HG02970 (cell line): Measurements from ENCODE around the gene PCGF3.
"Not testable (repeated sequence)": the region's sequence is repeated elsewhere in the genome, so short reads cannot be mapped to it uniquely, and the experiment has no call there.

Experiments
- ATAC-seq: cut with Tn5 transposase; IDR thresholded peaks from one replicate; pipeline ENCODE4 v1.9.1; 2021; ENCODE audit warnings: mild to moderate bottlenecking, moderate library complexity, moderate number of reproducible peaks; ENCODE audit not compliant: unreplicated experiment, low FRiP score

Gene PCGF3

GRCh38 chr4:721261-722168 is 15.9 kb downstream of the PCGF3 start:
- no peak for ATAC-seq

GRCh38 chr4:722169-722725 is 16.6 kb downstream of the PCGF3 start:
- no peak for ATAC-seq

- ATAC-seq, result no peak
Observed at GRCh38 chr4:722851-723360, 17.3 kb downstream of the PCGF3 start.

DNA sequence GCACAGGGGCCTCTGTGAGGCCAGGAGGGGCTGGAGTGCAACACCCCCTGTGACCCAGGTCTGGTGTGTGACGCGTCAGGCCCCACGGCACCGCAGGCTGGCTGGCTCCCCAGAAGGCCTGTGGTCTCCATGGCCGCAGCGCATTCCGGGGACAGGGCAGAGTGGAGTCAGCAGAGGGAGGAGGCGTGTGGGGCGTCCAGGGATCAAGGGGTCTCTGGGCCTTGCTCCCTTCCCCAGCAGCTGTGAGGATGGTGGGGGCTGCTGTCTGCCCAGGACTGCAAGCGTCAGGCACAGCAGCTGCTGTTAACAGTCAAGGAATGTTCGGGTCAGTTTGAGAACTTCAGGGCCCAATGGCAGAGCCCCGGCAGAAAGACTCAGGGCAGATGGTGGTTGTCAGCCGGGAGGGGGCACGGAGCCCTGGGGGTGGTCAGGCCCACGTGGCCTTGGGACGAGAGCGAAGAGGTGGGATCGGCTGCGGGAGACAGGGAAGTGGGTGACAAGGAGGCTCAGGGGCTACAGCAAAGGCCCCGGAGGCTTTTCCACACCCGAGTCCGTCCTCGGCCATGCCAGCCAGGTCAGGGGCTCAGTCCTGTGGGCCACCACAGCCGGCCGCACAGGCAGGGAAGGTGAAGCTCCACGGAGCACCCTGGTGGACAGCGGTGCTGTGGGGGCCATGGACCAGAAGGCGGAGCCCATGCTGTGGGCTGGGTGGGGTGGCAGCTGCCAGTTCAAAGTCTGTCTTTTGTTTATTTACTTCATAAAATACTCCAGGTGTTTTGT is 18.3 kb downstream of the PCGF3 start:
- no peak for ATAC-seq

DNA sequence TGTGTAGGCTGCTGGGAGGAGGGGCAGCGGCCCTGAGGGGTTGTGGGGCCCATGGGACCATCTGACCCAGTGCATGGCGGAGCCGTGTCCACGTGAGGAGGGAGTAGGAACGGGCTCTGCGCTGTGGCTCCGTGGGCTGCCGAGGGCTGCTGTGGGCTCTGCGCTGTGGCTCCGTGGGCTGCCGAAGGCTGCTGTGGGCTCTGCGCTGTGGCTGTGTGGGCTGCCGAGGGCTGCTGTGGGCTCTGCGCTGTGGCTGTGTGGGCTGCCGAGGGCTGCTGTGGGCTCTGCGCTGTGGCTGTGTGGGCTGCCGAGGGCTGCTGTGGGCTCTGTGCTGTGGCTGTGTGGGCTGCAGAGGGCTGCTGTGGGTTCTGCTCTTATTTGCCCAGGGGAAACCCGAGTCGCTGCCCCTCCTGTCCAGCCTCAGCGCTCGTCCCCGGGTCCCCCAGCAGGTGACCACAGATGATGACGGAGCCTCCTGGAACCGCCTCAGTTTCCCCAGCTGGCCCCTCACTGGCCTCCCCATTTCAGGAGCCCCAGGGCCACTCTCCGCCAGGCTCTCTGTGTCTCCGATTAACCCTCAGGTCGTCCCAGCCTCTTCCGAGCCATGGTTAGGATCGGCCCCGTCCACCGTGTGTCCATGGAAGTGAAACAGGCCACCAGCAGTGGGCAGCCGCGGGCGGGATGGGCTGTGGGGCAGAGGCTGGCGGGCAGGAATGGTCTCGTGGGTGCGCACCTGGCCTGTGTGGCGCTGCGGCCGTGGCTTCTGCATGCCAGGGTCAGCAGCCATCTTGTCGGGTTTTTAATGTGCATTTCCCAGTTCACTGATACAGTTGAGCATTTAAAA is 20.0 kb downstream of the PCGF3 start:
- no peak for ATAC-seq

DNA sequence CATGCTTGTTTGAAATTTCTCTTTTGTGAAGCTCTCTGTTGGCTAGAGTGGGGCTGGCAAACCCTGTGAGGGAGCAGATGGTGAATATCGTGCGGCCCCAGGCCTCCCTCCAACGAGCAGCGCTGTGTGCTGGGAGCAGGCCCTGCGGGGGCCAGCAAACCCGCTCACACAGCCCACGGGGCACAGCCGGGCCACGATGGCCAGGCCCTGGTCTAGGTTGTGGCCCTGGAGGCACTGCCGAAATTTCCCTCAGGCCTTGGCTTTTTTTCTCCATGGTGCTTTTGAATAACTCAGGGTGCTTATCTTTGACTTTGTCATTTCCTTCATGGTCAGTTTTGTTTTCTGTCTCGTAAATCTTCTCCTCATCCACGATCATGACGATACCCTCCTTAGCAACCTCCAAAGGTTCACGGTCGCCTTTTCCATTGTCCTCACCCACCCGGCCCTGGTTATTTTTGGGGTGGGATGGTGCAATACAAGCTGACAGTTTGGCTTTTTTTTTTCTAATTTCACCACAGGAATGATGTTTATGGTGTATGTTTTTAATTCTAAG is 20.7 kb downstream of the PCGF3 start:
- ATAC-seq, result no peak

- ATAC-seq, result no peak
Observed at GRCh38 chr4:726838-727237, 21.2 kb downstream of the PCGF3 start.

DNA sequence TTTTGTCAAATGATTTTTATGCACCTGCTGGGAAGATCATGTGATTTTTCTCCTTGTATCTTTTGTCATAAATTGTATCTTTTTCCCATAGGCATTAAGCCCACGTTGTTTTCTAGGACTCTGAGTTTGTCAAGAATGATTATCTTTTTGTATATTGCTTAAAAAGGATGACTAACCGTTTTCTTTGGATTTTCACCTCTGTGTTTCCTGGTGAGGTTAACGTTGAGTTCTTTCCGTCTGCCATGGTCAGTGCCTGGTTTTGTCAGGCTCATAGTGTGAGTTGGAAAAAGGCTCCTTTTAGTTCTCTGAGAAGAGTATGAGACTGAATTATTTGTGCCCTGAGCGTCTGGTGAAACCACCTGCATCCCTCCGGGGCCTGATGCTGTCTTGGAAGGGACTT is 21.9 kb downstream of the PCGF3 start:
- ATAC-seq, result no peak

DNA sequence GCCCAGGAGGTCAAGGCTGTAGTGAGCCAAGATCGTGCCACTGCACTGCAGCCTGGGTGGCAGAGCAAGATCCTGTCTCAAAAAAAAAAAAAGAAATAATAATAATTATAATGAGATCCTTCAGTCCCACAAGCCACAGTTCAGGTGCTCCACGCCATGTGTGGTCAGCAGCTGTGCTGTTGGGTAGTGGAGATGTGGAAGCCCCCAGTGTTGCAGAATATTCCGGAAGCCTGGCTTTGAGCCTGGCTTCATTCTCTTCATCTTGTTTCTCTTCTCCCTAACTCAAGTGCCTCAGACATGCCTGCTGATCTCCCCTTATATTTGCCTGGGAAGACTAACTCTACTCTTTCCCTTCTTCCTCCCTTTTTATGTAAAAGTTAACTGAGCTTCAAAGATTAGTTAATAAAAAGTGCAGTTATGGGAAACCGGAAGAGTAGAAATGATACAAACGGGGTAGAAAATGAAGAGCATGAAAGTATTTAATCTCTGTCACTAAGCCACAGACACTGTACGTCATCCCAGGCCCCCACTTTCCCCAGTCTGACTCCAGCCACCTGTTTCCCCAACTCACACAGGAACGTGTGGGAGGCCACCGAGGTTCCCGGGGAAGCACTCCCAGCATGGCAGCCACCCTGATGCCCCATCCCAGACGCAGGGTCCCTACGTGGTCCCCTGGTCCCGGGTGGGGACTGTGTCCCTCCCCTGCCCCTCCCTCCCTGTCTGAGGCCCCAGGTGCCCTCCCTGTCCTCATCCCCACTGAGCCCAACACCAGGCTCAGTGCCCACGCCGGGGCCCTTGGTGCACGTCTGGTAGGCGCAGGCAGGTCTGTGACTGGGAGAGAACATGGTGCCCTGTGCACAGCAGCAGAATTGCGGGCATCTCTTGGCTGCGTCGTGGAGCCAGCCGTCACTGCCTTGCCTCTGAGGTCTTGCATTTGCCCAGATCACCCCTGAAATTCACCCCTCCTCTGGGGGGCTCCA is 24.0 kb downstream of the PCGF3 start:
- no peak for ATAC-seq

DNA sequence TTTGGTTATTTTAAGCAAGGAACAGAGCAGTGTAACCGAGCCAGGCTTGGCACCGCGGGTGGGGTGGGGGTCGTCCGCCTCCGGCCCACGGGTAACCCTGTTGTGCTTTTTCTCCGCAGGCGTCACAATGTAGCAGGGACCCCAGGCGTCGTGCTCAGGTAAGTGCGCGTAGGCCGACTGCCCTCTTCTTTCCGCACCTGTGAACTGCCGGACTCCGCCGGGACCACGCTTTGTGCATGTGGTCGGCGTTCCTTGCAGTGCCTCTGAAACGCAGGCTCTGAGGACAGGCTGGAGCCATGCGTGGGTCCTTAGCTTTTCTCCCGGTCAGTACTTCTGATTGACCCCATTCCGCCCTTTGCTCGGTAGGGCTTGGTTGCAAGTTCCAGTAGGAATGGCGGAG is 24.9 kb downstream of the PCGF3 start:
- no peak for ATAC-seq

GRCh38 chr4:730946-731904 is 25.6 kb downstream of the PCGF3 start:
- ATAC-seq, result not testable (repeated sequence)

- not testable (repeated sequence) for ATAC-seq
Observed at GRCh38 chr4:731954-732353, 26.3 kb downstream of the PCGF3 start.

DNA sequence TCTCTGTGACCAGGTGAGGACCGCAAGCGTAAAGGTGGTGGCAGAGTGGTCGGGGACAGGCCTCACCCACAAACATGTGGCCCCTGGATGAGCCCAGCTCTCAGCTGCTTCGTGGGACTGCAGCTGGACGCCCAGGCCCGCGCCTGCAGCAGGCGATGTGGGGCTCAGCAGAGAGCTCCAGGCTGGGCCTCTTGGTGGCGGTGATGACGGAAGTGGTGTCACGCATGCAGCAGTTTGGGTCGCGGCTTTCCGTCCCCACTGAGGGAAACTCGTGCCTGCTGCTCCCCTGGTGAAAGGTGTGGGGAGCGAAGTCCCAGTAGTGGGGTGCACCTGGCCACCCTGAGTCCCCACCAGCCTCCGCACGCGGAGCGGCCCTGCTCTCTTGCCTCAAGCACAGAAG is 26.9 kb downstream of the PCGF3 start:
- ATAC-seq, result no peak

DNA sequence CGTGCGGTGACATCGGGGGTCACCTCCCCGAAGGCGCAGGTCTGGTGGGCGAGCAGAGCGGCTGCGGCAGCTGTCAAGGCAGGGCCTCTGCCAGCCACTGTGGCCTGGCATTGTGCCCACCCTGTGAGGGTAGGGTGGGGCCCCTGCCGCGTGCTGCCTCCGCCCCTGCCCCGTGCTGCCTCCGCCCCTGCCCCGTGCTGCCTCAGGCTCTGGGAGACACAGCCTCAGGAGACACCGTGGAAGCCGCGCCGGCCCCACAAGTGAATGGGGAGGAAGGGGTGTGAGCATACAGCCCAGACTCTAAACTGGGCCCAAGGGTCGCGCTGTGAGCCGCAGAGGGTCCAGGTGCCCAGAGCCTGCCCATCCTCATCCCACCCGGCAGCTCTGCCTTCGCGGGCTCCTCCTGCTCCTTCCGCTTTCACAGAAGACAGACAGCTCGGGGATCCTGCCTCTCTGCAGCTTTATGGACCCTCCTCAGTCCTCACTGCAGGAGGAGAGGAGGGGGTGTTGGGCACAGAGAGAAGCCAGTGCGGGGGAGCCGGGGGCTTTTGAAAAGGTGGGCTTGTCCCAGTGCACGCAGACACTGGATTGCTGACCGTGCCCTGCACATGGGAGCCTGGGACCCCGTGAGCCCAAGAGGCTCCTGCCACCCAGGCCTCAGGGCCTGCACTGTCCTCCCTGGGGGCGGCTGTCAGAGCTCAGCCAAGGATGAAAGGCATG is 27.4 kb downstream of the PCGF3 start:
- ATAC-seq, result no peak

DNA sequence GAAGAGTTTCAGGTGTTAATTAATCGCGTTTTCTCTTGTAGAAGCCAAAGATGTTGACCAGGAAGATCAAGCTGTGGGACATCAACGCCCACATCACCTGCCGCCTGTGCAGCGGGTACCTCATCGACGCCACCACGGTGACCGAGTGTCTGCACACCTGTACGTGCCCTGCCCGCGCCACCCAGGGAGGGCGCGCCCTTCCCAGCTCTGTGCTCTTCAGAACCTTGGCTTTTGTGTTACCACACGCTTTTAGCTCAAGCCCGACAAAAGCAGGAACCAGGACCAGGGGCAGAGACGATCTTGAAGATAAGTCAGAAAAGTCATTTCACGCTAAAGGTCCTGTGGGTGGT is 28.0 kb downstream of the PCGF3 start:
- ATAC-seq, result no peak

GRCh38 chr4:734075-734474 is 28.4 kb downstream of the PCGF3 start:
- ATAC-seq, result no peak

GRCh38 chr4:734951-735350 is 29.3 kb downstream of the PCGF3 start:
- ATAC-seq, result no peak
